Activated CD4-positive, alpha-beta T cell treated with anti-CD3 and anti-CD28 coated beads, Interleukin-10, Interleukin-2, amounts not matched to agents 100 ng/mL and 50 ng/mL, durations not matched to agents 16 hours and 8 hours (primary cell): Measurements from ENCODE around the gene CYP27C1.
"Not testable (repeated sequence)": the region's sequence is repeated elsewhere in the genome, so short reads cannot be mapped to it uniquely, and the experiment has no call there.

Experiments
- DNase-seq: peaks from one replicate; pipeline ENCODE4 v3.0.0-alpha.2; 2020

Gene CYP27C1

DNA sequence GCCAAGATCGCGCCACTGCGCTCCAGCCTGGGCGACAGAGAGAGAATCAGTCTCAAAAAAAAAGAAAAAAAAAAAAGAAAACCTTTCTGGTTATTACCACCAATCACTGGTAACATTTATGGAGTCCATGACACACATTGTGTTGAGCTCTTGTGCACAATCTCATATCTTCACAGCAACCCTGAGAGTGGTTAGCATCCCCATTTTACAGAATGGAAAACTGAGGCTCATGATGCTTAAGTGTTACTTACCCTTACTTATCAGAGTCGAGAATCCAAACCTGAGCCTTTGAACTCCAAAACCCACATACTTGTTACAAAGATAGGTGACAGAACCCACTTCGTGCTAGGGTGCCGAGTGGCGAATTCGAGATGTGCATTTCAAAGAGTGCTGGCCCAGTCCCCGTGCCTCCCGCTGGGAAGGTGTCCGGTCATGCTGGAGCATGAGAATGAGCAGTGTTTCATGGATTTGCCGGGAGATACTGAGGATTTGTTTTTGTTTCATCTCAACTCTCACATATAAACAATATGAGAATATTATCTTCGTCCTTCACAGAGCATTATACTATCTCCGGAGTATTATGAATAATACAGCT lies 50.9 kb downstream of the CYP27C1 start:
- no peak for DNase-seq

- DNase-seq: no peak
Measured at GRCh38 chr2:127166231-127166860, 53.8 kb downstream of the CYP27C1 start.

DNA sequence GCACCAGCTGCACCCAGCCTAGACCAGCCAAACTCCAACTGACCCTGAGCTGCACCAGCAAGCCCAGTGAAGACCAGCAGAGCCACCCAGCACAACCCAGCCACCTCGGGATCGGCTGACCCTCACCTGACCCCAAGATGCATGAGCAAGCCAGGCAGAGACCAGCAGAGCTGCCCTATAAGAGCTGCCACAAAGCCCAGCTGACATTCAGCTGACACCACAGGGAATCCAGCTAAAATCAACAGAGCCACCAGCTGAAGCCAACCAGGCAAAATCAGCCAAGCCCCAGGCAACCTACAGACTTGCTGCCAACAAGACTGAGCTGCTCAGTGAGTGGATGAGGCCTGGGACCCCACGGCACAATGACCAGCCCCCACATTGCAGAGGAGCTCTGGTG lies 54.6 kb downstream of the CYP27C1 start:
- no peak for DNase-seq

GRCh38 chr2:127164761-127165538 lies 55.1 kb downstream of the CYP27C1 start:
- no peak for DNase-seq

DNA sequence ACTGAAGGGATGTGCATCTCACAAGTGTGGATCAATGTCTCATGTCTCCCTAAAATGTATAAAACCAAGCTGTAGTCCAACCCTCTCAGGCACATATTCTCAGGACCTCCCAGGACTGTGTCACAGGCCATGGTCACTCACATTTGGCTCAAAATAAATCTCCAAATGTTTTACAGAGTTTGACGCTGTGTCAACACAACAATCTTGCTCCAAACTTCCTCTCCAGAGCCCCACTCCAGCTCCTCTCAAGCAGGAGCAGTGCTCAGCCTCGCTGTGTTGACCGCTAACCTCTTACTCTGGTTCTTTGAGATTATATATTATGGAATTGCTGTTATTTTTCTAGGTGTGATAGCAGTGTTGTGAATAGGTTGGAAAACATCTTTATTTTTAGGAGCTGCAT lies 56.2 kb downstream of the CYP27C1 start:
- DNase-seq: no peak

- not testable (repeated sequence) for DNase-seq
Measured at GRCh38 chr2:127163090-127163406, 57.1 kb downstream of the CYP27C1 start.

GRCh38 chr2:127162261-127163089 lies 57.6 kb downstream of the CYP27C1 start:
- no peak for DNase-seq

- DNase-seq: no peak
Measured at GRCh38 chr2:127161176-127162136, 58.6 kb downstream of the CYP27C1 start.

DNA sequence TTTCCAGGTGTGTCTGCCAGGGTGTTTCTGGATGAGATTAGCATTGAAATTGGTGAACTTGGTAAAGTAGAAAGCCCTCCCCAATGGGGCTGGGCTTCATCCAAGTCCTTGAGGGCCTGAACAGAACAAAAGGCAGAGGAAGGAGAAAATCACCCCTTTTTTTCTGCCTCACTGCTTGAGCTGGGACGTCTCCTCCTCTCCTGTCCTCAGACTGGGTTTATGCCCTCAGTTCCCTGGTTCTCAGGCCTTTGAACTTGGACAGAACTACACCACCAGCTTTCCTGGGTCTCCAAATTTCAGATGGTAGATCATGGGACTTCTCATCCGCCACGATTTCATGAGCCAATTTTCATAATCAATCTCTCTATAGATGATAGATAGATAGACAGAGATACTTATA lies 59.4 kb downstream of the CYP27C1 start:
- no peak for DNase-seq

DNA sequence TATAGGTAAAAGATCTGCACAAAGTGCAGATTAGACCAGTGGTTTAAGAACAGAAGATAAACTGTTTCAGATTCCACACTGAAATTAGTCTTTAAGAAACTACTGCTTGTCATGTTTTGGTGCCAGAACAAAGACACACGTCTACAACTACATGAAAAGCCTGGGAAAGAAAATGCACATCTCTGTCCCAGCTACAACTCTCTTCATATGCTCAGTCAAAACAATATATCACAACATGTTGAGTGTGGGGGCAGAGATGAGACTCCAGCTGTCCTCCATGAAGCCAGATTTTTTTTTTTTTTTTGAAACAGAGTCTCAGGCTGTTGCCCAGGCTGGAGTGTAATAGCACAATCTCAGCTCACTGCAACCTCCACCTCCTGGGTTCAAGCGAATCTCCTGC lies 60.6 kb downstream of the CYP27C1 start:
- no peak for DNase-seq

DNA sequence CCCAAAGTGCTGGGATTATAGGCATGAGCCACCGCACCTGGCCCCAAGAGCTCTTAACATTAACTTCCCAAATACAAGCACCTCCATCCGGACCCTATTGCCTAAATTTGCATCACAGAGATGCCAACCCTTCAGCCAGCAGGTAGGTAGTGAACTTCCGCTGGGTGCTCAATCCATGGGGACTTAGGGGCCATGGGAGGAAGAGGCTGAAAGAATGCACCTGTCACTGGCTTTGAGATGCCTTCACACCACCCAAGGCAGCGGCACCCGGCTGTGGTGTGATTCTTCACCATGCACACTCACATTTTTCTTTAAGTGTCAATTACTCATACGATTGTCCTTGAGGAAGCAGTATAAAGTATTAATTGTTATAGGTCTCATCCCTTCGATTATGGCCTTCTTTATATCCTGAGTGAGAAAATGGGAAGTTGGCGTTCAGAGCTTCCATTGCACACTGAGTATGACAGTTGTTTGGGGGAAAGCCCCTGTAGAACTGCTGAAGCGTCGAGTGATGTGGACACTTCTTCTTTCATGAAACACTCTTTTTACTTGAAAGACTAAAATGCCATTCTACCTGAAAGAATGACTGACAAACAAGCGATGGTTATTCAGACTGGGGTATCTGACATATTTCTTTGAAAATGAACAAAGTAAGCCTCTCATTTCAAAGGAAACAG lies 61.3 kb downstream of the CYP27C1 start:
- no peak for DNase-seq

GRCh38 chr2:127157651-127158485 lies 62.2 kb downstream of the CYP27C1 start:
- no peak for DNase-seq

- DNase-seq: no peak
Measured at GRCh38 chr2:127157114-127157513, 63.0 kb downstream of the CYP27C1 start.

DNA sequence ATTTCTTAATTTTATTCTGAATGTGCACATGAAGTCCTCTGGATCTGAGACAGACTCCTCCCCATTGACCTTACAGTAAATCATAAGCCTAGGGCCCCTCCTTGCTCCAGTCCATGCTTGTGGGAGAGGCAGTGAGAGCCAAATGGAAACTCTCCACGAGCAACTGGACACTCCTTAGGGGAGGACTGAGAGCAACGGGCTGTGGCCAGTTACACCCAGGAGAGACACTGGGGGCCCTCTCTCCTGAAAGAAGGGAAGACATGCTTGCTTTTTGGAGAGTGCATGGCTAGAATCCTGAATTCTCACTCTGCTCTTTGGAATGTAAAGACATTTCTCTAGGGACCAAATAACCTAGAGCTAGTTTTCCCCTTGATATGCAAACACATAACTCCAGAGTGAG lies 64.2 kb downstream of the CYP27C1 start:
- no peak for DNase-seq

- no peak for DNase-seq
Measured at GRCh38 chr2:127155028-127155581, 65.0 kb downstream of the CYP27C1 start.

DNA sequence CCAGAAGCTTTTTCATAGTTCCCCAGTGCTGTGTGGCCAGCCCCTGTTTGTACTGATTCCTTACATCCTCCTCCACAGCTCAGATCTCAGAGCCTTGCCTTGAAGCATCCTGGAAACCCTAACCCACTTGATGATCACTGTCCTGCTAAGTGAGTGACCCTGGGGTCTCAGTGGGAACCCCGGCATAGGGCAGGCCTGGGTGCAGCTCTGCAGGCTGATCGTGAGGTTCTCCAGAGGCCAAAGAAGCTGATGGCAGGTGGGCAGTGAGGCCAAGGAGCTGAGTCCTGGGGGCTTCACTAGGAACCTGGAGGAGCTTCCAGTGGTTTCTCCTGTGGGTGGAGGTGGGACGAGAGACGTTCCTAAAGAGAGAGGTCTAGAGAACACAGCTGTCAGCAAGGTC lies 65.7 kb downstream of the CYP27C1 start:
- no peak for DNase-seq

DNA sequence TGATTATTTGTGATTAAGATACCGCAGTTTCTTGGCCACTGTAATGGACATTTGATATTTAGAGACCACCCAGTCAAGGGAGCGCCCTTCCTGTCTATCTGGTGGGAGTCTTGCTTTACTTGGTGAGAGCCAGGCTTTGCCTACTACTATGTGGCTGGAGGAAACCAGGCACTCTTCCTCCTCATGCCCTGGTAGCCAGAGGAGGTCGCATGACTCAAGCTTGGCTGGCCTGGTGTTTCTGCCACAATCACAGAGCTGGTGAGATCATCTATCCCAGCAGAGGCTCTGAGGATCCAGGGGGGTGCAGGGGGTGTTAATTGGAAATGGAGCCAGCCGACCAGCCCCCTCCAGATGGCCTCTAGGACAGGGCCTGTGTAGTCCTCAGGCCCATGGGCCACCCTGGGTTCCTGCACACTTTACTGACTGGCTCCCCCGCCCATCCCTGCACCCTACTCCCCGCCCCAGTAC lies 66.4 kb downstream of the CYP27C1 start:
- DNase-seq: no peak

GRCh38 chr2:127150996-127151395 lies 69.1 kb downstream of the CYP27C1 start:
- no peak for DNase-seq

DNA sequence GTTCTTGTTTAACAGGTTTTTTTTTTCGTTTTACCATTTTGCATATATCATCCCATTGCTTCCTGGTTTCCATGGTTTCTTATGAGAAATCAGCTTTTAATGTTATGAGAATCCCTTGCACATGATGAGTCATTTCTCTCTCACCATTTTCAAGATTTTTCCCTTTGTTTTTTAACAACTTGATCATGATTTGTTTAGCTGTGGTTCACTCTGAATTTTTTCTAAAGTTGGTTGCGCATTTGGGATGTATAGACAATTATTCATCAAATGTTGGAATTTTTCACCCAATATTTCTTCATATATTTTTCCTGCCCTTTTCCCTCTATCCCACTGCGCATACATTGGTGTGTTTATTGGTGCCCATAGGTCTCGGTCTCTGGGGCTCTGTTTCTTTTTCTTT lies 70.7 kb downstream of the CYP27C1 start:
- no peak for DNase-seq

GRCh38 chr2:127146820-127147502 lies 73.1 kb downstream of the CYP27C1 start:
- DNase-seq: no peak
